SK-N-SH (cell line): ENCODE results near the gene DRAP1. TPM values are rescaled to one million over a fixed set of nuclear protein-coding genes. Genes with fewer than 3 reads are reported as not detected.

Source experiments
- CTCF ChIA-PET: fragments of 300-600, 350-600 bp; formaldehyde crosslinking; extraction: SDS; loops from one replicate; lab custom pipeline; 2021; lab: Yijun Ruan, JAX
- POLR2A ChIA-PET: fragments of 350-600 bp; sonication (Branson Sonifier 250); formaldehyde crosslinking; extraction: SDS; loops from one replicate; lab custom pipeline; 2020; ENCODE audit warnings: antibody characterized with exemption, inconsistent platforms; lab: Yijun Ruan, JAX
- DNase-seq: peaks from one replicate; pipeline ENCODE4 v3.0.0; 2012
- H2AFZ ChIP-seq: fragments of 200-600 bp; sonication (generic); 2 replicates; pipeline ENCODE4 v1.8.1; 2016; ENCODE audit warnings: antibody characterized with exemption, mild to moderate bottlenecking, low read depth
- H3F3A ChIP-seq: fragments of 200-600 bp; sonication (generic); replicated peaks from 2 replicates; pipeline ENCODE3; 2016; ENCODE audit warnings: antibody characterized with exemption, mild to moderate bottlenecking; ENCODE audit not compliant: insufficient read depth
- H3K27ac ChIP-seq, 2 experiments: fragments of 200-500 bp in 1 of 2; fragments of 200-600 bp in 1 of 2; sonication (Bioruptor generic) in 1 of 2; sonication (generic), shearing (Covaris generic) in 1 of 2; 2 replicates each; pipeline versions ENCODE4 v1.5.1 to v1.6.1; 2014 to 2016; ENCODE audit warnings: low read depth in 2 of 2, inconsistent platforms in 1 of 2, low read length in 1 of 2, mild to moderate bottlenecking in 1 of 2, mixed read lengths in 1 of 2
- H3K27me3 ChIP-seq: fragments of 200-600 bp; sonication (generic), shearing (Covaris generic); 2 replicates; pipeline ENCODE4 v1.6.1; 2016; ENCODE audit warnings: mixed run types; ENCODE audit not compliant: insufficient read depth
- H3K36me3 ChIP-seq, 2 experiments: fragments of 200-500 bp in 1 of 2; fragments of 200-600 bp in 1 of 2; sonication (Bioruptor generic) in 1 of 2; sonication (generic) in 1 of 2; replicated peaks in 1 of 2; 2 replicates each; pipeline versions ENCODE3 to v1.5.1; 2014 to 2016; ENCODE audit warnings: low read length in 1 of 2, mild to moderate bottlenecking in 1 of 2; ENCODE audit not compliant: insufficient read depth in 2 of 2, control insufficient read depth in 1 of 2
- H3K4me1 ChIP-seq, 2 experiments: fragments of 200-500 bp in 1 of 2; fragments of 200-600 bp in 1 of 2; sonication (Bioruptor generic) in 1 of 2; sonication (generic), shearing (Covaris generic) in 1 of 2; 2 replicates each; pipeline versions ENCODE4 v1.5.1 to v1.6.1; 2014 to 2016; ENCODE audit warnings: low read depth in 1 of 2, low read length in 1 of 2, mixed run types in 1 of 2; ENCODE audit not compliant: insufficient read depth in 2 of 2, control insufficient read depth in 1 of 2
- H3K4me2 ChIP-seq: fragments of 200-600 bp; sonication (generic), shearing (Covaris generic); 2 replicates; pipeline ENCODE4 v1.6.1; 2017; ENCODE audit warnings: mixed run types
- H3K4me3 ChIP-seq, 2 experiments: fragments of 200-500 bp in 1 of 2; fragments of 200-600 bp in 1 of 2; sonication (Bioruptor generic) in 1 of 2; sonication (generic), shearing (Covaris generic) in 1 of 2; 2 replicates each; pipeline versions ENCODE4 v1.5.1 to v1.8.1; 2014 to 2016; ENCODE audit warnings: low read depth in 2 of 2, inconsistent platforms in 1 of 2, low read length in 1 of 2, mild to moderate bottlenecking in 1 of 2, mixed read lengths in 1 of 2, moderate library complexity in 1 of 2
- H3K79me2 ChIP-seq: fragments of 200-600 bp; sonication (generic); 2 replicates; pipeline ENCODE4 v1.8.1; 2017; ENCODE audit warnings: mild to moderate bottlenecking; ENCODE audit not compliant: insufficient read depth
- H3K9ac ChIP-seq: fragments of 200-600 bp; sonication (generic); 2 replicates; pipeline ENCODE4 v1.6.1; 2017; ENCODE audit warnings: mixed run types
- H3K9me2 ChIP-seq: fragments of 200-600 bp; sonication (generic); 2 replicates; pipeline ENCODE4 v1.6.1; 2017; ENCODE audit warnings: mixed run types
- H3K9me3 ChIP-seq: fragments of 200-600 bp; sonication (generic); 2 replicates; pipeline ENCODE4 v1.6.1; 2017; ENCODE audit warnings: mixed run types, mild to moderate bottlenecking, moderate library complexity
- H4K20me1 ChIP-seq: fragments of 200-600 bp; sonication (generic); 2 replicates; pipeline ENCODE4 v1.6.1; 2017; ENCODE audit warnings: mild to moderate bottlenecking, mixed run types; ENCODE audit not compliant: insufficient read depth
- CHD2 ChIP-seq: fragments of 150-350 bp; IDR thresholded peaks from 2 replicates; pipeline ENCODE4 v1.6.1; 2018; ENCODE audit warnings: low read length; ENCODE audit not compliant: partially characterized antibody
- EZH2phosphoT487 ChIP-seq: fragments of 200-600 bp; sonication (generic); IDR thresholded peaks from 2 replicates; pipeline ENCODE4 v1.6.1; 2017; ENCODE audit warnings: low read depth, mixed run types, mild to moderate bottlenecking, antibody characterized with exemption, moderate library complexity, borderline replicate concordance
- FOXM1 ChIP-seq: IDR thresholded peaks from 2 replicates; pipeline ENCODE4 v1.4.0; 2012; ENCODE audit warnings: low read depth, mild to moderate bottlenecking
- GABPA ChIP-seq: IDR thresholded peaks from 2 replicates; pipeline ENCODE4 v1.4.0; 2012; ENCODE audit warnings: low read depth, mild to moderate bottlenecking
- IRF3 ChIP-seq: fragments of 150-350 bp; IDR thresholded peaks from 2 replicates; pipeline ENCODE4 v1.6.1; 2016; ENCODE audit warnings: mild to moderate bottlenecking, low read depth, low read length
- JUND ChIP-seq: IDR thresholded peaks from 2 replicates; pipeline ENCODE4 v1.4.0; 2012
- MEF2A ChIP-seq: IDR thresholded peaks from 2 replicates; pipeline ENCODE4 v1.4.0; 2012; ENCODE audit warnings: low read depth, borderline replicate concordance
- RAD21 ChIP-seq: IDR thresholded peaks from 2 replicates; pipeline ENCODE4 v1.6.1; 2012; ENCODE audit warnings: mild to moderate bottlenecking, low read length
- WGBS: methylation state at CpG from one replicate; pipeline ENCODE4 v1.1.6; 2017; ENCODE audit warnings: low lambda C conversion rate; 5-methylcytosine and 5-hydroxymethylcytosine counted together
- polyA plus RNA-seq, 3 experiments: library from polyadenylated mRNA; depleted of rRNA; stranded (reverse); fragments of >200 nt; gene quantifications; 2 replicates each; pipeline ENCODE4 v1.2.3, GENCODE V29; 2012
- TF ChIP-seq, protein P1 (sequence below): IDR thresholded peaks from 2 replicates; pipeline ENCODE4 v1.6.1; 2012; ENCODE audit warnings: mild to moderate bottlenecking, low read depth, low read length, moderate library complexity
- TF ChIP-seq, protein P2 (sequence below): fragments of 150-350 bp; IDR thresholded peaks from 2 replicates; pipeline ENCODE4 v1.6.1; 2017; ENCODE audit warnings: antibody characterized with exemption, low read length, low read depth, borderline replicate concordance

DRAP1 gene
- polyA plus RNA-seq, 1 of the 3 experiments (the other 2 are of a cell fraction): 464 TPM

DNA sequence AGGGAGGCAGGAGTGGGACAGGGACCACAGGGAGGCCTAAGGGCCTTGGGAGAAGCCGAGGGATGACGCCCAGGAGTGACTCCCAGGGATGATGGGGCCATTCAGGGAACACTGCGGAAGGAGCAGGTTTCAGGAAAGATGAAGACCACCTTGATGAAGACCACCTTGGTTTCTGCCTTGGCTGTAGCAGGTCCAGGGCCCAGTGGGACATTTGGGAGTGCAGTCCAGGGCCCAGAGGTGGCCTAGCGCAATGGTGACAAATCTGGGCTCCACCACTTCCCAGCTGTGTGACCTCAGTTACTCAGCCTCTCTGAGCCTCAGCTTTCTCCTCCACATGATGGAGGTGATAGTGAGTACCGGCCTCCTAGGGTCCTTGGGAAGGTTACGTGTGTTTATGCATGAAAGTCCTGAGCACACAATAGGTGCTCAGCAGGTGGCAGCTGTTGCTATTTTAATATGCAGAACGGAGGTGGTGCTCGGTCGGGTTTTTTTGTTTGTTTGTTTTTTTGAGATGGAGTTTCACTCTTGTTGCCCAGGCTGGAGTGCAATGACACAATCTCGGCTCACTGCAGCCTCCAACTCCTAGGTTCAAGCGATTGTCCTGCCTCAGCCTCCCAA lies 26.8 kb downstream of the DRAP1 start:
- peaks cover 8% of the 10 kb centered on the region for H3F3A ChIP-seq
- H3K27me3 ChIP-seq: no peaks in the 10 kb centered on the region
- H3K27ac ChIP-seq: no peak overlapping the region
- no peak overlapping the region for H3K4me3 ChIP-seq
- no peak for DNase-seq
- H3K9ac ChIP-seq: no peak overlapping the region
- H4K20me1 ChIP-seq: no peaks in the 10 kb centered on the region
- TF ChIP-seq, protein P1, sequence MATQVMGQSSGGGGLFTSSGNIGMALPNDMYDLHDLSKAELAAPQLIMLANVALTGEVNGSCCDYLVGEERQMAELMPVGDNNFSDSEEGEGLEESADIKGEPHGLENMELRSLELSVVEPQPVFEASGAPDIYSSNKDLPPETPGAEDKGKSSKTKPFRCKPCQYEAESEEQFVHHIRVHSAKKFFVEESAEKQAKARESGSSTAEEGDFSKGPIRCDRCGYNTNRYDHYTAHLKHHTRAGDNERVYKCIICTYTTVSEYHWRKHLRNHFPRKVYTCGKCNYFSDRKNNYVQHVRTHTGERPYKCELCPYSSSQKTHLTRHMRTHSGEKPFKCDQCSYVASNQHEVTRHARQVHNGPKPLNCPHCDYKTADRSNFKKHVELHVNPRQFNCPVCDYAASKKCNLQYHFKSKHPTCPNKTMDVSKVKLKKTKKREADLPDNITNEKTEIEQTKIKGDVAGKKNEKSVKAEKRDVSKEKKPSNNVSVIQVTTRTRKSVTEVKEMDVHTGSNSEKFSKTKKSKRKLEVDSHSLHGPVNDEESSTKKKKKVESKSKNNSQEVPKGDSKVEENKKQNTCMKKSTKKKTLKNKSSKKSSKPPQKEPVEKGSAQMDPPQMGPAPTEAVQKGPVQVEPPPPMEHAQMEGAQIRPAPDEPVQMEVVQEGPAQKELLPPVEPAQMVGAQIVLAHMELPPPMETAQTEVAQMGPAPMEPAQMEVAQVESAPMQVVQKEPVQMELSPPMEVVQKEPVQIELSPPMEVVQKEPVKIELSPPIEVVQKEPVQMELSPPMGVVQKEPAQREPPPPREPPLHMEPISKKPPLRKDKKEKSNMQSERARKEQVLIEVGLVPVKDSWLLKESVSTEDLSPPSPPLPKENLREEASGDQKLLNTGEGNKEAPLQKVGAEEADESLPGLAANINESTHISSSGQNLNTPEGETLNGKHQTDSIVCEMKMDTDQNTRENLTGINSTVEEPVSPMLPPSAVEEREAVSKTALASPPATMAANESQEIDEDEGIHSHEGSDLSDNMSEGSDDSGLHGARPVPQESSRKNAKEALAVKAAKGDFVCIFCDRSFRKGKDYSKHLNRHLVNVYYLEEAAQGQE: no peak
- H3K36me3 ChIP-seq: no peaks in the 10 kb centered on the region
- no peaks in the 10 kb centered on the region for H3K9me3 ChIP-seq
- H3K79me2 ChIP-seq: no peaks in the 10 kb centered on the region
- no peak overlapping the region for H2AFZ ChIP-seq
- H3K4me1 ChIP-seq: 0 out of 4 replicates have a peak, but pooled peaks cover 0 to 8% of the 10 kb centered on the region in 2 experiments
- ChIA-PET POLR2A (no interaction called here), CTCF (interaction anchor here (1.4 kb wide), 1 partner anchor 56 kb away, joined by 3 read pairs; no protein-coding TSS in a partner anchor)
- 86% methylated on average over 10 of the region's 11 CpGs for WGBS
- no peak overlapping the region for H3K4me2 ChIP-seq
- H3K9me2 ChIP-seq: no peaks in the 10 kb centered on the region

- no peaks in the 10 kb centered on the region for H3K79me2 ChIP-seq
- 64% methylated on average over 3 of the region's 4 CpGs for WGBS
- TF ChIP-seq RAD21: no peak
- no peak overlapping the region for H3K9ac ChIP-seq
- no peak overlapping the region for H3K27ac ChIP-seq
- CTCF ChIA-PET: interaction anchor here (1.4 kb wide), 1 partner anchor 57 kb away, joined by 3 read pairs; no protein-coding TSS in a partner anchor
- H3K4me2 ChIP-seq: no peak overlapping the region
- 0 out of 4 replicates have a peak, but pooled peaks cover 0 to 3% of the 10 kb centered on the region in 2 experiments for H3K4me1 ChIP-seq
- DNase-seq: no peak
- no peaks in the 10 kb centered on the region for H3K9me2 ChIP-seq
- peaks cover 7% of the 10 kb centered on the region for H3F3A ChIP-seq
- no peak overlapping the region for H2AFZ ChIP-seq
- H3K9me3 ChIP-seq: no peaks in the 10 kb centered on the region
- no peaks in the 10 kb centered on the region for H3K36me3 ChIP-seq
- H4K20me1 ChIP-seq: no peaks in the 10 kb centered on the region
- H3K27me3 ChIP-seq: no peaks in the 10 kb centered on the region
- H3K4me3 ChIP-seq: no peak overlapping the region
- POLR2A ChIA-PET: no interaction called here
These were observed 27.4 kb downstream of the DRAP1 start for GRCh38 chr11:65946655-65947054.

GRCh38 chr11:65947133-65947532 lies 27.9 kb downstream of the DRAP1 start:
- Histone ChIP-seq H3K9me2 (no peaks in the 10 kb centered on the region), H3K4me2 (no peak overlapping the region), H2AFZ (no peak overlapping the region), H3K9ac (no peak overlapping the region), H3K27me3 (no peaks in the 10 kb centered on the region), H3K27ac (no peak overlapping the region), H3K4me3 (no peak overlapping the region), H3K9me3 (no peaks in the 10 kb centered on the region), H3F3A (peaks cover 5% of the 10 kb centered on the region), H3K4me1 (no peaks in the 10 kb centered on the region), H4K20me1 (no peaks in the 10 kb centered on the region), H3K79me2 (no peaks in the 10 kb centered on the region), H3K36me3 (no peaks in the 10 kb centered on the region)
- ChIA-PET CTCF (interaction anchor here (0.8 to 1.4 kb wide), 2 partner anchors 13 to 58 kb away, joined by 3 read pairs; no protein-coding TSS in a partner anchor), POLR2A (no interaction called here)
- TF ChIP-seq, protein P2, sequence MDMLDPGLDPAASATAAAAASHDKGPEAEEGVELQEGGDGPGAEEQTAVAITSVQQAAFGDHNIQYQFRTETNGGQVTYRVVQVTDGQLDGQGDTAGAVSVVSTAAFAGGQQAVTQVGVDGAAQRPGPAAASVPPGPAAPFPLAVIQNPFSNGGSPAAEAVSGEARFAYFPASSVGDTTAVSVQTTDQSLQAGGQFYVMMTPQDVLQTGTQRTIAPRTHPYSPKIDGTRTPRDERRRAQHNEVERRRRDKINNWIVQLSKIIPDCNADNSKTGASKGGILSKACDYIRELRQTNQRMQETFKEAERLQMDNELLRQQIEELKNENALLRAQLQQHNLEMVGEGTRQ: no peak
- TF ChIP-seq CHD2 (no peak), JUND (no peak), FOXM1 (no peak), EZH2phosphoT487 (no peak), GABPA (no peak), IRF3 (no peak), MEF2A (no peak)
- DNase-seq: no peak
- WGBS: 77% methylated on average over 9 of the region's 13 CpGs
